K562 (cell line): ENCODE data around the gene PRRC2C. TPM values are rescaled to one million over a fixed set of nuclear protein-coding genes. Genes with fewer than 3 reads are reported as not detected.
A peak's percentile ranks its signal among the peaks of the same experiment; 100 is the strongest.

ENCODE experiments used
- ATF4 ChIP-seq: fragments of 450-650 bp; formaldehyde crosslinking; IDR thresholded peaks from 2 replicates; pipeline ENCODE4 v1.4.0; 2022; ENCODE audit warnings: mild to moderate bottlenecking, moderate library complexity
- CBX1 ChIP-seq: sonication (generic); IDR thresholded peaks from 2 replicates; pipeline ENCODE4 v1.6.1; 2016; ENCODE audit warnings: antibody characterized with exemption, low read depth, mild to moderate bottlenecking
- CEBPB ChIP-seq: fragments of 450-650 bp; IDR thresholded peaks from 2 replicates; pipeline ENCODE4 v1.6.1; 2016; ENCODE audit warnings: missing genetic modification characterization, missing compliant biosample characterization
- FOXA1 ChIP-seq: fragments of 450-650 bp; IDR thresholded peaks from 2 replicates; pipeline ENCODE4 v1.6.1; 2016; ENCODE audit warnings: mild to moderate bottlenecking, borderline replicate concordance
- MAFG ChIP-seq: fragments of 450-650 bp; conservative IDR thresholded peaks from 2 replicates; pipeline ENCODE4 v1.6.1; 2016; ENCODE audit warnings: missing genetic modification characterization, missing compliant biosample characterization
- NCOA1 ChIP-seq: fragments of 450-650 bp; IDR thresholded peaks from 2 replicates; pipeline ENCODE4 v1.6.1; 2016; ENCODE audit warnings: low read depth
- NFE2 ChIP-seq: IDR thresholded peaks from 2 replicates; pipeline ENCODE4 v1.6.1; 2014; ENCODE audit warnings: antibody characterized with exemption, low read depth
- POLR2B ChIP-seq: fragments of 450-650 bp; IDR thresholded peaks from 2 replicates; pipeline ENCODE4 v1.6.1; 2018; ENCODE audit warnings: low read depth; ENCODE audit not compliant: partially characterized antibody
- POLR2G ChIP-seq: fragments of 200-400 bp; formaldehyde crosslinking; IDR thresholded peaks from 2 replicates; pipeline ENCODE4 v1.6.1; 2017; ENCODE audit warnings: low read depth, mild to moderate bottlenecking, antibody characterized with exemption, low read length, moderate library complexity
- PPARD ChIP-seq: fragments of 250-450 bp; sonication (Bioruptor Pico); IDR thresholded peaks from 2 replicates; pipeline ENCODE4 v1.8.0; 2022; ENCODE audit warnings: inconsistent platforms, mild to moderate bottlenecking, moderate library complexity
- SMAD1 ChIP-seq: fragments of 150-350 bp; IDR thresholded peaks from 2 replicates; pipeline ENCODE4 v1.6.1; 2014; ENCODE audit warnings: low read length, low read depth; ENCODE audit not compliant: partially characterized antibody
- SPI1 ChIP-seq: IDR thresholded peaks from 2 replicates; pipeline ENCODE4 v1.6.1; 2011; ENCODE audit warnings: low read depth, low read length, control low read depth, borderline replicate concordance
- TRIM24 ChIP-seq, 2 experiments: fragments of 450-650 bp; IDR thresholded peaks; 2 replicates each; pipeline ENCODE4 v1.6.1; 2016
- ZBTB40 ChIP-seq, 2 experiments: fragments of 450-650 bp in 1 of 2; sonication (generic) in 1 of 2; formaldehyde crosslinking in 1 of 2; IDR thresholded peaks; 2 replicates each; pipeline versions ENCODE4 v1.7.1 to v1.9.0; 2016 to 2022; ENCODE audit warnings: inconsistent platforms in 1 of 2, mild to moderate bottlenecking in 1 of 2, missing genetic modification reagents in 1 of 2
- ZNF316 ChIP-seq: fragments of 450-650 bp; IDR thresholded peaks from 2 replicates; pipeline ENCODE4 v1.6.1; 2016
- ZNF507 ChIP-seq: conservative IDR thresholded peaks from 2 replicates; pipeline ENCODE4 v1.6.1; 2017; ENCODE audit warnings: missing genetic modification characterization, missing compliant biosample characterization
- ZNF551 ChIP-seq: fragments of 250-450 bp; sonication (Bioruptor Pico); IDR thresholded peaks from 2 replicates; pipeline ENCODE4 v1.5.0; 2021; ENCODE audit warnings: mild to moderate bottlenecking, moderate library complexity
- ZNF57 ChIP-seq: fragments of 450-650 bp; formaldehyde crosslinking; IDR thresholded peaks from 2 replicates; pipeline ENCODE4 v1.4.0; 2020; ENCODE audit warnings: mild to moderate bottlenecking, moderate library complexity
- polyA plus RNA-seq, 8 experiments: library from polyadenylated mRNA; depleted of rRNA in 4 of 8; stranded (reverse) in 5 of 8; unstranded in 3 of 8; fragments of >200 nt; fragmentation: Nextera tagmentation in 2 of 8; fragmentation: Illumina TruSeq in 1 of 8; extraction: Ambion mirVana in 2 of 8; extraction: Trizol in 1 of 8; gene quantifications; 2 replicates each; pipeline versions ENCODE4 v1.2.1 to v1.2.3, GENCODE V29; 2011 to 2014; ENCODE audit warnings: inconsistent platforms in 1 of 8, missing spikeins in 1 of 8
- total RNA-seq, 7 experiments: library from RNA; depleted of rRNA in 6 of 7; stranded (reverse); fragments of >200 nt in 6 of 7; fragmentation: Illumina TruSeq in 2 of 7; extraction: Trizol in 2 of 7; gene quantifications; 2 replicates each; pipeline versions ENCODE4 v1.2.1 to v1.2.3, GENCODE V29; 2011 to 2021; ENCODE audit warnings: low replicate concordance in 1 of 7
- TF ChIP-seq, protein P1 (sequence below): fragments of 450-650 bp; IDR thresholded peaks from 2 replicates; pipeline ENCODE4 v1.6.1; 2016; ENCODE audit warnings: borderline replicate concordance

PRRC2C gene
- total and polyA plus RNA-seq, 9 of the 15 experiments (the other 6 are each of a cell fraction or from before 2014, with no cell fraction given), result 61.9 to 237 (median 105) TPM

DNA sequence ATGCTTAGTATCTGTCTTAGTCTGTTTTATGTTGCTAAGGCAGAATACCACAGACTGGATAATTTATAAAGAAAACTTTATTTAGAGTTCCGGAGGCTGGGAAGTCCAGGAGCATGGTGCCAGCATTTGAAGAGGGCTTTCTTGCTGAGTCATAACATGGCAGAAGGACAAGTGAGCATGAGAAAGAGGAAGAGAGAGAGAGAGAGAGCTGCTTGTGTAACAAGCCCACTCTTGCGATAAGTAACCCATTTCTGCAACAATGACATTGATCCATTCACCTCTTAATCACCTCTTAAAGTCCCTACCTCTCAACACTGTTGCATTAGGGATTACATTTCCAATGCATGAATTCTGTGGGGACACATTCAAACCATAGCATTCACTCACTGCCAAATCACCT, 125.1 kb downstream of the PRRC2C start (continued):
- TF ChIP-seq ZBTB40 (IDR thresholded peaks at IDR 0.05), result no peak
- no peak for TF ChIP-seq ZBTB40 (CRISPR knock-in tag; IDR thresholded peaks at IDR 0.05)
- no peak for TF ChIP-seq TRIM24 (IDR thresholded peaks at IDR 0.05)
- TF ChIP-seq POLR2B, result no peak
- no peak for TF ChIP-seq CBX1
- TF ChIP-seq ZNF57 (CRISPR knock-in tag), result no peak
- no peak for TF ChIP-seq SMAD1
- no peak for TF ChIP-seq ZNF507 (tag)
- TF ChIP-seq MAFG (tag), result peak; percentile 74
- TF ChIP-seq, protein P1, sequence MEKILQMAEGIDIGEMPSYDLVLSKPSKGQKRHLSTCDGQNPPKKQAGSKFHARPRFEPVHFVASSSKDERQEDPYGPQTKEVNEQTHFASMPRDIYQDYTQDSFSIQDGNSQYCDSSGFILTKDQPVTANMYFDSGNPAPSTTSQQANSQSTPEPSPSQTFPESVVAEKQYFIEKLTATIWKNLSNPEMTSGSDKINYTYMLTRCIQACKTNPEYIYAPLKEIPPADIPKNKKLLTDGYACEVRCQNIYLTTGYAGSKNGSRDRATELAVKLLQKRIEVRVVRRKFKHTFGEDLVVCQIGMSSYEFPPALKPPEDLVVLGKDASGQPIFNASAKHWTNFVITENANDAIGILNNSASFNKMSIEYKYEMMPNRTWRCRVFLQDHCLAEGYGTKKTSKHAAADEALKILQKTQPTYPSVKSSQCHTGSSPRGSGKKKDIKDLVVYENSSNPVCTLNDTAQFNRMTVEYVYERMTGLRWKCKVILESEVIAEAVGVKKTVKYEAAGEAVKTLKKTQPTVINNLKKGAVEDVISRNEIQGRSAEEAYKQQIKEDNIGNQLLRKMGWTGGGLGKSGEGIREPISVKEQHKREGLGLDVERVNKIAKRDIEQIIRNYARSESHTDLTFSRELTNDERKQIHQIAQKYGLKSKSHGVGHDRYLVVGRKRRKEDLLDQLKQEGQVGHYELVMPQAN, result no peak
- TF ChIP-seq POLR2G, result no peak
- no peak for TF ChIP-seq PPARD (CRISPR knock-in tag)
- no peak for TF ChIP-seq ZNF551 (CRISPR knock-in tag)
- TF ChIP-seq SPI1, result peak; percentile 56; the same call in 1 of the 2 replicates
- no peak for TF ChIP-seq NCOA1
- TF ChIP-seq NFE2, result peak; percentile 85
- TF ChIP-seq ZNF316, result peak; percentile 62
- no peak for TF ChIP-seq ATF4 (CRISPR knock-in tag)
- TF ChIP-seq FOXA1, result no peak
- TF ChIP-seq CEBPB (tag), result 0 out of 2 replicates have a peak, but pooled peaks have one; percentile 21
